HG03521 (cell line): ENCODE measurements around the gene CTSA.

ENCODE experiments used
- ATAC-seq: cut with Tn5 transposase; IDR thresholded peaks from one replicate; pipeline ENCODE4 v1.9.1; 2021; ENCODE audit warnings: mild to moderate bottlenecking, moderate library complexity; ENCODE audit not compliant: unreplicated experiment

CTSA gene

DNA sequence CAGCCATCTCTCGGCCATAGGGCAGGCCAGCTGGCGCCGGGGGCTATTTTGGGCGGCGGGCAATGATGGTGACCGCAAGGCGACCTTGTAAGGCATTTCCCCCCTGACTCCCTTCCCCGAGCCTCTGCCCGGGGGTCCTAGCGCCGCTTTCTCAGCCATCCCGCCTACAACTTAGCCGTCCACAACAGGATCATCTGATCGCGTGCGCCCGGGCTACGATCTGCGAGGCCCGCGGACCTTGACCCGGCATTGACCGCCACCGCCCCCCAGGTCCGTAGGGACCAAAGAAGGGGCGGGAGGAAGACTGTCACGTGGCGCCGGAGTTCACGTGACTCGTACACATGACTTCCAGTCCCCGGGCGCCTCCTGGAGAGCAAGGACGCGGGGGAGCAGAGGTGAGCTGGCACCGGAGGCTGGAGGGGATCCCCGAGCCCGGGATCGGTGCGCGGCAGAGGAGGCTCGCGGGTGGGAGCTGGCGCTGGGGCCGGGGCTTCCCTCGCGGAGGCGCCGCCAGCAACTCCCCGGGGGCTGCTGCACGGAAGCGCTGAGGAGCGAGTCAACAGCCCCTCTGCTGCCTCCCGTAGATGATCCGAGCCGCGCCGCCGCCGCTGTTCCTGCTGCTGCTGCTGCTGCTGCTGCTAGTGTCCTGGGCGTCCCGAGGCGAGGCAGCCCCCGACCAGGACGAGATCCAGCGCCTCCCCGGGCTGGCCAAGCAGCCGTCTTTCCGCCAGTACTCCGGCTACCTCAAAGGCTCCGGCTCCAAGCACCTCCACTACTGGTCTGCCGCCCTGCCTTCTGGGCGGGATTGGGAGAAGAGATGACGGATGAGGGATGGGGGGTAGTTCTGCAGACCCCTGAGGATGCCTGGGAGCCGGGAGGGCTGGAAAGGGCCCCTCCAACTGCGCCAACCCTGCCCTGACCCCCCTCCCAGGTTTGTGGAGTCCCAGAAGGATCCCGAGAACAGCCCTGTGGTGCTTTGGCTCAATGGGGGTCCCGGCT is at the start of gene CTSA, which contains the start of gene NEURL2:
Gene CTSA (plus strand): TSS at position 351 of the 999 bp plus-strand sequence. CDS start 234 bp downstream, at position 585.
Gene NEURL2 (minus strand): TSS at position 224 of the 999 bp plus-strand sequence. CDS start 217 bp downstream, at position 7.
- ATAC-seq, result peak; percentile 71

DNA sequence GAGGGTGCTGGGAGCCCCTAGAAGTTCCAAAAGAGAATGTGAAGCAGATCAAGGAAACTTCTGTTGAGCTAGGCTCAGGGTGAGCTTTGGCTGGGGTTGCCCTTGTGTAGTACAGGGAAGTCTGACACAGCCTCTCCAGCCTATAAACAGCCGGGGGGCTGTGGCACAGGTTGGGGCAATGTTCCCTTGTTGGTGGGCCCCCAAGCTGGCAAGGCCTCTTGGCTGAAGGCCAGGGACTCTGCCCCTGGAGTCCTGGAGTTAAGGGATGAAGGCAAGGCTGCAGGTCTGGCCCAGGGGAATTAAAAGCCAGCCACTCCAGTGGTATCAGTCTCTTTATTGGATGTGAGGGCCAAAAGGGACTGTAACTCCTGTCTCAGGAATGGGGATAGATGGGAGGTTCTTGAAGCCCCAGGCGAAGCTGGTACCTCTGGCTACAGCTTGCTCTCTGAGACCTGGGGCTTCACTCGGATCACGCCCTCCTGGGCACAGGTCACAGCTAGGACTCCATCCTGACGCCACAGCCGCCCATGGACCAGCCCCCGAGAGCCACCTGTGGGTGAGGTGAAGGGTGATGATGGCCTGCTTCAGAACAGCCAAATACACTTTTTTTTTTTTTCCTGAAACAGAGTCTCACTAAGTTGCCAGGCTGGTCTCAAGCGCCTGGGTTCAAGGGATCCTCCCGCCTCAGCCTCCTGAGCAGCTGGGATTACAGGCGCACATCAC is 49.6 kb upstream of the CTSA start:
- no peak for ATAC-seq

DNA sequence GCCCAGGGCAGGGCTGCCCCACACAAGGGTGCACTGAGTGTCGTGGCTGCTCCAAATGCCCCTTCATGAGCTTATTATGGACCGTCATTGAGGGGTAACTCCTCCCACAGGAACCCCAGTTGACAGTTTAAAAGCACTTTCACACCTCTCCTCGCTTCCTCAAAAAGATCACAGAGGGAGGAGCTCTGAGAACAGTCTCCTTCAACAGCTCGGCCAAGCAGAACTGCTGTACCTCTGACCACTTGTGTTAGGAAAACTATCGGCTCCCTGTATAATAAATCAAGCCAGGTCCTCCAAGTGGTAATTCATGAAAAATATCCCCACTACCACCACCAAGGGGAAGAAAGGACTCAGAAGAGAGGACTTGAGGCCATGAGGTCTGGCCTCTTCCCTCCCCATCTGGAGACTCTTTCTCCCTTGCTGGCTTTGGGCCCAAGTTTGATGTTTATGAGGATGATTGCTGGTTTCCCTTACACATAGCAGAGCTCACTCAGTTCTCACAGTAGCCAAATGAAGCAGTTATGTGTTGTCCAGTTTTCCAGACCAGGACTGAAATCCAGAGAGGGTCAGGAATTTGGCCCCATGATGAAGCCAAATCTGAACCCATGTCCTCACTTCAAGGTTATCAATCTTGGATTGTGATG is 48.8 kb upstream of the CTSA start:
- no peak for ATAC-seq

DNA sequence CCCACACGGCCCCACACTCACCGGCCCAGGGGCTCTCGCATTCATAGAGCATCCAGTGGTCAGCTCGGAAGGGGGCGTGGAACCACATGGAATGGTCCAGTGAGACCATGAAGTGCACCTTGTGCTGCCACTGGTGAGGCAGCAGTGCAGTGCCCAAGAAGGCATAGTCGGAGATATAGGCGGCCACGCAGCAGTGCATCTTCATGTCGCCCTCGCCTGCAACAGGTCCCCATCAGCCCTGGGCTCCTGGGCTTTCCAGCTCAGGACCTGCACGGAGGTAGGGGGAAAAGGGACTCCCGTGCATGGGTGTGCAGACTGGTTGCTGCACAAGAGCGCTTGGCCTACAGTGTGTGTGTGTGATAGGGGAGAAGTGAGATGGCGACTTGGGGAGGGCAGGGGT is 47.6 kb upstream of the CTSA start:
- ATAC-seq, result no peak

DNA sequence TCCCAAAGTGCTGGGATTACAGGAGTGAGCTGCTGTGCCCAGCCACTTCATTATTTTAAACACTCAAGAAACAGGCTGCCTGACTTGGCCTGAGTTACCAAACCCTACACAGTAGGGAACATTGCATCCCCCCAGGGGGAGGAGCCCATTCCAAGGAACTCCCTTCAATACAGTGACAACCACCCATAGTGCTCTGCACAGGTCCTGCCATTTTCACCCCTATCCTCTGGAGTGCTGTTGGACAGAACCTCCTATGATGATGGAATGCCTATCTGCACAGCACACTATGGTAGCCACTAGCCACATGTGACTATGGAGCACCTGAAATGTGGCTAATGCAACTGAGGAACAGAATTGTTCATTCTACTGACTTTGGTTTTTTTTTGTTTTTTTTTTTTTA is 45.7 kb upstream of the CTSA start:
- ATAC-seq, result no peak

DNA sequence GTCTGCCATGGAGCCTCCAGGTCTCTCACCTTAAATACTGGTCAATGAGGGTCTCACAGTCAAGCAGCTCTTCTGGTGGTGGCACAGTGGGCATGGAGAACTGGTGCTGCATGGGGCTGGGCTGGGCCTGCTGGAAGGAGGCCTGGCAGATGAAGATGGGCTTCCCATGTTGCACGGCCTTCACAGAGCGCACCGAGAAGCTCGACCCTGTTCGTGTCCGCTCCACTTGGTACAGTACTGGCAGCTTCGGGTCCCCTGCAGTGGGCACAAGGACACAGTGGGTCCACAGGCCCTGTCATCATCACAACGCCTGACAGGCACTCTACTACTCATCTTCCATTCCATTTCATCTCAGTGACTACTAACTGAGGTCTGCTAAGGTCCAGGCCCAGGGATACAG is 42.7 kb upstream of the CTSA start:
- ATAC-seq, result no peak

DNA sequence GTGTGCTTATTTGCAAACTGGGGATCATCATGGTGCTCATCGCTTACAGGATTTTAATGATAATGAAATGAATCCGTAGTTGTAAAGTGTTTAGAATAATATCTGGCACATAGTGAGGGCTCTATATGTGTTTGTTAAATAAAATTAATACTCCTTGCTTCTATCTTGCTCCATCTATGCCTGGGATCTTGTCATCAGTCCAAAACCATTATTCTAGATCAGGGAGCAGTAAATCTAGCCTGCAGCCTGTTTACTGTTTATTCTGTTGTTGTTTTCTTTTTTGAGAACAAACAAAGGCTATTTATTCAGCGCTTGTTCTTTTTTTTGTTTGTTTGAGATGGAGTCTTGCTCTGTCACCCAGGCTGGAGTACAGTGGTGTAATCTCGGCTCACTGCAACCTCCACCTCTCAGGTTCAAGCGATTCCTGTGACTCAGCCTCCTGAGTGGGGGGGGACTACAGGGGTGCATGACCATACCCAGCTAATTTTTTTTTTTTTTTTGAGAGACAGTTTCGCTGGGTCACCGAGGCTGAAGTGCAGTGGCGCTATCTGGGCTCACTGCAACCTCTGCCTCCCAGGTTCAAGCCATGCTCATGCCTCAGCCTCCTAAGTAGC is 42.1 kb upstream of the CTSA start:
- ATAC-seq, result no peak

DNA sequence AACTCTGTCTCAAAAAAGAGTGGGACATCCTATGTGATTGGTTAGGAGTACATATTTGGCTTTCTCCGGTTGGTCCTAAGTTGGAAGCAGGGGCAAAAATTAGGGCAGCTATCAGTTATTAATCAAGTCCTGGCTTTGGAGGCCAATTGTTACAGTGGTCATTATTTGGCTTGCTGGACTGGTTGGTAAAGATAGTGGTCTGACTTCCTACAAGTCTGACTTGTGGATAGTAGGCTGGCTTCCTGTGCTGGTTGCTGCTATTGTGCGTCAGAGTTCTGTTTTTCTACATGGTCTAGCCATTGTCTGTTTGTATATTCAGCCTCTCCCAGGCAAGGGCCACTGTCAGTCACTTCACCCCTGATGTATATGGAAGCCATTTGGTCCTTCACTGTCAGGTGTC is 40.9 kb upstream of the CTSA start:
- ATAC-seq, result no peak

DNA sequence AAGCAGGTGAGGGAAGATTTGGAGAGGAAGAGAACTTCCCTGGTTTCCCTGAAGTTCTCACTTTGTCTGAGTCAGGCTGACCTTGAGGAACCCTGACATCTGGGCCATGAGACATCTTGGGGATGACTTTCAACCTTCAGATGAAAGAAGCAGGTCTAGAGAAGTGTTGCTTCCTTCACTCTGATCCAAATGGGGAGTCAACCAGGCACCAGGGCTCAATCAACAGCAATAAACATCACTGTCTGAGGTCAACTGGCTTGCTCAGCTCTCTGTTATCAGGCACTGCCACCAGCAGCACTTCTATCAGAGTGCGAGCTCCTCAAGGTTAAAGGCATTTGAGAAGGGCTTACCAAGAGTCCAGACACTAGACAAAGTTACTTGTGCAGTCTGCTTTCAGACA is 40.2 kb upstream of the CTSA start:
- no peak for ATAC-seq

DNA sequence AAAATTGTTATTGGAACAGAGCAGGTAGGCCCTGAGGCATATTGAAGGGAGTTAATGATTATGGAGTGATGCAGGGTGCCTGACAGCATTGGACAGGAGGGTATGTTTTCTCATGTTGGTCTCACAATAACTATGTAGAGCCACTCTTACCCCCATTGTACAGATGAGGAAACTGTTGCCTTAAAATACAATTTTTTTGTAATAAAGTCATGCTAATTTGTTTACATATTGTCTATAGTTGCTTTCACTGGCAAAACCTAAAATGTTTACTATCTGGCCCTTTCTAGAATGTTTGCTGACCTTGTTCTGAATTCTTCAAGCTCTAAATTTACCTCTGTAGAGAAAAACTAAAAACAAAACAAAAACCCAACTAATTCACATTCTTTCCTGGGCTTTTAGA is 39.6 kb upstream of the CTSA start:
- ATAC-seq, result no peak

DNA sequence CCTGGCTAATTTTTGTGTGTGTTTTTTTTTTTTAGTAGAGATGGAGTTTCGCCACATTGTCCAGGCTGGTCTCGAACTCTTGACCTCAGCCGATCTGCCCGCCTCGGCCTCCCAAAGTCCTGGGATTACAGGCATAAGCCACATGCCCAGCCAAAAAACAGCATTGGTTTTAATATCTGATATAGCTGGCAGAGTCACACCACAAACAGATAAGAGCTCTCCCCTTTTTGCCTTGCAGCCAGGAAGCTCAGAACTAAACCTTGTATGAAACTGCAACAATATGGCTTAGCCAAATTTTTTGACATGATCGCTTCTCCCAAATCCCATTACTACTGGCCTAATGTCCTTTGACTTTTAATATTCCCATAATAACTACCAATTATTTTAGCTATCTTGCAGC is 38.8 kb upstream of the CTSA start:
- ATAC-seq, result no peak

DNA sequence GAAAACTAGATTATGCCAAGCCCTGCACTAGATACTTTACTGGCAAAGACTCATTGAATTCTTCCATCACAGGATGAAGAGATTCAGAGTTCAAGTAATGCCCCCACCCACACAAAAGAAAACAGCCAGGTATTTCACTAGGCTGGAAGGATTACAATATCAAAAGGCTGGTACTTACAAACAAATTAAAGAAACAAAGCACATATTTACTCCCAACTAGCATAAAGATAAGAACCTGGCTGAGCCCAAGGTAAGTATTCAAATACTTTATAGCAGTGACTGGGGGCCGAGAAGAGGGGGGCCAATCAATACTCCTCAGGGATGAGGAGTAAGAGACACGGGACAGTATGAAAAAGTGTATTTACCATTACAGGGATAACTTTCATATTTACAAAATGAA is 37.7 kb upstream of the CTSA start:
- no peak for ATAC-seq

DNA sequence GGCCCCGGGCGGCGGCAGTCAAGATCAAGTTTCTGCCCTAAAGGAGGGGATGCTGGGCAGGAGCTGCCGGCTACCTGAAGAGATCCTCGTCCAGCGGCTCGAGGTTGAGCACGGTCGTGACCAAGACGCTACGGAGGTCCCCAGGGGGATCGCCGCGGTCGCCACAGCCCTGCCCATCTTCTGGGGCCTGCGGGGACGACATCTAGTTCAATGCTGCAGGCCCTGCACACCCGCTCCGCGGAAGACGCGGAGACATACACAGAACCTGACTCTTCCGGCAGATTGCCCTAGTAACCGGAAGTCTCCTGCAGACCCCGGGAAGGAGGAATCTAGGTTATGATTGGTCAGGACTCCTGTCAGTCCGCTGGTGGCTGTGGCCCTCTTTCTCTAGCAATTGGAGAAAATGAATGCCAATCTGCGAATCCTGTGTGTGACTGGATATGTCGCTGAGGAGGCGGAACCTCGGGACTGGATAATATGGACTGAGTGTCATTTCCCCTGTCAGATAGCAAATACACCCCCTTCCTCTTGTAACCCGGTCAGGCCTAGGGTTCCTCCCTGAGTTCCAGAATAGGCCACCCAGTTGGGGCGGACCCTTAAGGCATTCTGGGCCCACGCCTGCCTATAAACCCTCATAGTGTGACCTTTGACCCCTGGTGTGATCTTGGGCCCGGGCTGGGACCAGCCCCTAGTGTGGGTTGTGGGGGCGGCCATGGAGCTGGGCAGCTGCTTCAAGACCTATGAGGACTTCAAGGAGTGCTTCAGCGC is 33.8 kb upstream of the CTSA start, which contains the start of the genes ACOT8 and ZSWIM3:
Gene ACOT8 (minus strand): TSS at position 279 of the 768 bp plus-strand sequence. CDS start 77 bp downstream, at position 202.
Gene ZSWIM3 (plus strand): TSS at position 501 of the 768 bp plus-strand sequence. CDS start 212 bp downstream, at position 713.
- peak; percentile 95 for ATAC-seq

DNA sequence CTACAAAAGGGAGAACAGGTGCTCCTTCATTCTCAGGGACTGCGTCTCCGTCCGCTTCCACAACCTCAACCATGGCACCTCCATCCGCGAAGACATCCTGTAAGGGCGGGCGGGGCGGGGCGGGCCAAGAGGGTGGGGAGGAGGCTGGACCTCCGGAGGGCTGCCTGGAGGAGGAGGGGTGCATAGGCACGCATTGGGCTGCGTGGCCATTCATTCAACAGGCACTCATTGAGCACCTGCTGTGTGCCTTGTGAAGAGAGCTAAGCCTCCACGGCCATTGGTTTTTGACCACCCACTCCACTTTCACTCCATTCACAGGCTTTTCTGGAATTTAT is 33.3 kb upstream of the CTSA start:
- peak; percentile 7 for ATAC-seq

DNA sequence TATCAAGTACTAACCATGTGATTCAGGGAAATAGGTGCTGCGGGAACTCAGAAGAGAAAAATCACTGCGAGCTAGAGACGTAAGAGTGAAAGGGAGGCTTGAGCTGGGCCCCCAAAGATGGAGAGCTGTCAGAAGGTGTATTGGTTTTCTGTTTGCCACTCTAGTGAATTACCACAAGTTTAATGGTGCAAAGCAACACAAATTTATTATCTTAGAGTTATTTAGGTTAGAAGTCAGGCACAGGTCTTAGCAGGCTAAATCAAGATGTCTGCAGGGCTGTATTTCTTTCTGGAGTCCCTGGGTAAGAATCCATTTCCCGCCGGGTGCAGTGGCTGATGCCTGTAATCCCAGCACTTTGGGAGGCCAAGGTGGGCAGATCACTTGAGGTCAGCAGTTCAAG is 31.2 kb upstream of the CTSA start:
- ATAC-seq, result no peak

DNA sequence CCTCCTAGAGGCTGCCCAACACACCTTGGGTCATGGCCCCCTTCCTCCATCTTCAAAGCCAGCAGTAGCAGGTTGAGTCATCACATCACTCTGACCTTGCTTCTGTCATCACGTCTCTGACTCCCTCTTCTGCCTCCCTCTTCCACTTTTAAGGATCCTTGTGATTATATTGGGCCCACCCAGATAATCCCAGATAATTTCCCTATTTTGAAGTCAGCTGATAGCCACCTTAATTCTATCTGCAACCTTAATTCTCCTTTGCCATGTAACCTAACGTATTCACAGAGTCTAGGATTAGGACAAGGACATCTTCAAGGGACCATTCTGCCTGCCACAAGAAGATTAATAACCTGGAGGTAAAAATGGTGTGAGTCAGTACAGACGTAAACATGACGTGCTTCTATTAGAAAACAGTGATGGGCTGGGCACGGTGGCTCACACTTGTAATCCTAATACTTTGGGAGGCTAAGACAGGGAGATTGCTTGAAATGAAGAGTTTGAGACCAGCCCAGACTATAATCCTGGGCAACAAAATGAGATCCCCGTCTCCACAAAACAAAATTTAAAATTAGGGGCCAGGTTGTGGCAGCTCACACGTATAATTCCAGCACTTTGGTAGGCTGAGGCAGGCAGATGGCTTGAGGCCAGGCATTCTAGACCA is 30.4 kb upstream of the CTSA start:
- ATAC-seq, result no peak

DNA sequence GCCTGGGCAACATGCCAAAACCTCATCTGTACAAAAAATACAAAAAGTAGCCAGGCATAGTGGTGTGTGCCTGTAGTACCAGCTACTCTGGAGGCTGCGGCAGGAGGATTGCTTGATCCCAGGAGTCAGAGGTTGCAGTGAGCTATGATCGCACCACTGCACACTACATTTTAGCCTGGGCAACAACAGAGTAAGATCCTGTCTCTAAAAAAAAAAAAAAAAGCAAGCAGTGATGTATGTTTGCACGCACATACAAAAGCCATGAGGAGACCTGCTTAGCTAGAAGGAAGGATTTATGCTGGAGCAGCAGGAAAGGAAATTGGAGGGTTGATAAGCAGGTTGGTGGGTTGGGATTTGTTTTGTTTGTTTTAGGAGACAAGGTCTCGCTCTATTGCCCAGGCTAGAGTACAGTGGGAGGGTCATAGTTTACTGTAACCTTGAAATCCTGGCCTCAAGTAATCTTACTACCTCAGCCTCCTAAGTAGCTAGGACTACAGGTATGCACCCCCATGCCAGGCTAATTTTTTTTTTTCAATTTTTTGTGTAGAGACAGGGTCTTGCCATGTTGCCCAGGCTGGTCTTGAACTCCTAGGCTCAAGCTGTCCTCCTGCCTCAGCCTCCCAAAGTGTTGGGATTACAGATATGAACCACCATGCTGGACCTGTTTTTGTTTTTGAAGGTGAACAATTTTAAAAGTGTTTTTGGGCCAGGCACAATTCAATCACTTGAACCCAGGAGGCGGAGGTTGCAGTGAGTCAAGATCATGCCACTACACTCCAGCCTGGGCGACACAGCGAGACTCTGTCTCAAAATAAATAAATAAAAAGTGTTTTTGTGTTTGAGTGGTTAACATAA is 29.7 kb upstream of the CTSA start:
- ATAC-seq, result no peak
